ENCODE measurements around the gene SPATA21.
"Not testable (repeated sequence)": the region's sequence is repeated elsewhere in the genome, so short reads cannot be mapped to it uniquely, and the experiment has no call there.

The SPATA21 gene

GRCh38 chr1:16378443-16378842, 58.8 kb downstream of the SPATA21 start:
- DNase-seq (ENCODE audit: low read depth in 1 of 2, low spot score in 1 of 2) = no peak
- no peak for TF ChIP-seq JUND (IDR thresholded peaks at IDR 0.05; ENCODE audit: low read depth)
- in situ Hi-C loops (cut with HindIII; ENCODE audit: low pct_unique_long_range_greater_than_20kb, low sequenced_read_pairs) = no loop called here

- no peak for TF ChIP-seq JUND (IDR thresholded peaks at IDR 0.05; ENCODE audit: low read depth)
- no peak for DNase-seq (ENCODE audit: low read depth in 1 of 2, low spot score in 1 of 2)
- in situ Hi-C loops (cut with HindIII; ENCODE audit: low pct_unique_long_range_greater_than_20kb, low sequenced_read_pairs) = no loop called here
Measured at GRCh38 chr1:16376971-16377370, 60.3 kb downstream of the SPATA21 start.

DNA sequence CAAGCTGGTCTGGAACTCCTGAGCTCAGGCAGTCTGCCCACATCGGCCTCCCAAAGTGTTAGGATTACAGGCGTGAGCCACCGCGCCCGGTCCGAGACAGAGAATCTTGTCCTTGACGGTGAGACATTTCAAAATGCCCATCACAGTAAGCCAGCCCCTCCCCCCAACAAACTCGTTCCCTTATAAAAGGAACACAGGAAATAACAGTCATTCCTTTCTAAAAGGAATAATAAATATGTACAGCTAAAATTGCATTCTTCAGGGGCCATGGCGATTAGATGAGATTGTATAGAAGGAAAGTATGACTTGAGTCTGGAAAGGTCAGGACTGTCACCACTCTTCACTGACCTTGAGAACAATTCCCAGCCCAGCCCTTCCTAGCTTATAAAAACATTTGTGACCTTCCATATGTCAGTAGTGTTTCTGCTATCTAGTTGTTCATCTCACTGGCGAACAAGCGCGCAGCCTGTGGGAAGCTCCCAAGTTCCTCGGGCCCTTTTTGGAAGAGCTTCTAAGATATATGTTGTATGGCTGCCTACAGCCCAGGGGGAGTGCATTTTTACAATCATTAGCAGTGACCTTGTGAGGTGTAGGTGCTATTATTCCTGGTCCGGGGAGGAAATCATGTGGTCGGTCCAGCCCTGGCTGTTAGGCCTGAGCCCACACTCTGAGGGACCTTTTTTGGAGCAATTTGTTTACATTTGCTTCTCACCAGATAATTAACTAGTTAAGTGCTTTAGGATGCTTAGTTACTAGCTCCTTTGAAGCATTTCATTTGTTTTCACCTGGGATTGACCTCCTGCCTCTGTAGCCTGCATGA, 61.5 kb downstream of the SPATA21 start:
- no peak for TF ChIP-seq JUND (IDR thresholded peaks at IDR 0.05; ENCODE audit: low read depth)
- in situ Hi-C loops (cut with HindIII; ENCODE audit: low pct_unique_long_range_greater_than_20kb, low sequenced_read_pairs) = no loop called here
- no peak for DNase-seq (ENCODE audit: low read depth in 1 of 2, low spot score in 1 of 2)

- in situ Hi-C loops (cut with HindIII; ENCODE audit: low pct_unique_long_range_greater_than_20kb, low sequenced_read_pairs) = no loop called here
- no peak for TF ChIP-seq JUND (IDR thresholded peaks at IDR 0.05; ENCODE audit: low read depth)
- DNase-seq (ENCODE audit: low read depth in 1 of 2, low spot score in 1 of 2) = no peak
Measured at GRCh38 chr1:16374266-16374665, 63.0 kb downstream of the SPATA21 start.

DNA sequence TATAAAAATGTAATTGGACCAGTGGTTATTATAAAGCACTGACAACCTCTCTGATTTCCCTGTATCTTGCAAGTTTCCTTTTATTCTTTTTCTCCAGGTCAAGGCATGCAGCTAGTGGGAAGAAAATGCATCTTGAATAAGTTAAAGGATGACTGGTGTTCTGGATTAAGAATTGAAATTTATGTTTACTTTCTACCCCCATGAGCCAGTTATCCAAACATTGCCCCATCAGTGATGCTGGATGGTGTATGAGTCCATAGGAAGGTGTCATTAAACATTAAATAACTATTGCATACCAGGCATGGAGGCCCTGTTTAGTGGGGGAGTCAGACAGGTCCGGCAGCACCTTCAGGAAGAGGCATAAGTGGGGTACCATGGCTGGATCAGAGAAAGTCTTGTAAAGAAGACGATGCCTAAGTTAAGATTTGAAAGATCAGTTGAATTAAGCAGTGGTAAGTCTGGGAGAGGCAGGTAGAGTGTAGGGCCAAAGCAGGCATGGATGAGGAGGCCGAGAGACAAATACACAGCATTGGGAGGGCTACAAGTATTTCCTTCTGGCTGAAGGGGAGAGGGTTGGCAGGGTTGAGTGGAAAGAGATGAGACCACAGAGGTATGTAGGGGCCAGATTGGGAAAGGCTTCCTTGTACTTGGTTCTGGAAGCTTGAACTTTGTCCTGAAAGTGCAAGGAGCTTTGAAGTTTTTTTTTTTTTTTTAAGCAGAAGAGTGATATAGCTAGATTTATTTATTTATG, 64.5 kb downstream of the SPATA21 start:
- in situ Hi-C loops (cut with HindIII; ENCODE audit: low pct_unique_long_range_greater_than_20kb, low sequenced_read_pairs) = no loop called here
- TF ChIP-seq JUND (IDR thresholded peaks at IDR 0.05; ENCODE audit: low read depth) = no peak
- DNase-seq (ENCODE audit: low read depth in 1 of 2, low spot score in 1 of 2) = no peak

GRCh38 chr1:16371725-16372124, 65.5 kb downstream of the SPATA21 start:
- no peak for DNase-seq (ENCODE audit: low read depth in 1 of 2, low spot score in 1 of 2)
- in situ Hi-C loops (cut with HindIII; ENCODE audit: low pct_unique_long_range_greater_than_20kb, low sequenced_read_pairs) = no loop called here
- no peak for TF ChIP-seq JUND (IDR thresholded peaks at IDR 0.05; ENCODE audit: low read depth)

- TF ChIP-seq JUND (IDR thresholded peaks at IDR 0.05; ENCODE audit: low read depth) = no peak
- in situ Hi-C loops (cut with HindIII; ENCODE audit: low pct_unique_long_range_greater_than_20kb, low sequenced_read_pairs) = no loop called here
- DNase-seq (ENCODE audit: low read depth in 1 of 2, low spot score in 1 of 2) = no peak
Measured at GRCh38 chr1:16369821-16370220, 67.4 kb downstream of the SPATA21 start.

GRCh38 chr1:16367968-16368890, 69.0 kb downstream of the SPATA21 start:
- DNase-seq (ENCODE audit: low read depth in 1 of 2, low spot score in 1 of 2) = no peak
- in situ Hi-C loops (cut with HindIII; ENCODE audit: low pct_unique_long_range_greater_than_20kb, low sequenced_read_pairs) = no loop called here
- TF ChIP-seq JUND (IDR thresholded peaks at IDR 0.05; ENCODE audit: low read depth) = no peak

DNA sequence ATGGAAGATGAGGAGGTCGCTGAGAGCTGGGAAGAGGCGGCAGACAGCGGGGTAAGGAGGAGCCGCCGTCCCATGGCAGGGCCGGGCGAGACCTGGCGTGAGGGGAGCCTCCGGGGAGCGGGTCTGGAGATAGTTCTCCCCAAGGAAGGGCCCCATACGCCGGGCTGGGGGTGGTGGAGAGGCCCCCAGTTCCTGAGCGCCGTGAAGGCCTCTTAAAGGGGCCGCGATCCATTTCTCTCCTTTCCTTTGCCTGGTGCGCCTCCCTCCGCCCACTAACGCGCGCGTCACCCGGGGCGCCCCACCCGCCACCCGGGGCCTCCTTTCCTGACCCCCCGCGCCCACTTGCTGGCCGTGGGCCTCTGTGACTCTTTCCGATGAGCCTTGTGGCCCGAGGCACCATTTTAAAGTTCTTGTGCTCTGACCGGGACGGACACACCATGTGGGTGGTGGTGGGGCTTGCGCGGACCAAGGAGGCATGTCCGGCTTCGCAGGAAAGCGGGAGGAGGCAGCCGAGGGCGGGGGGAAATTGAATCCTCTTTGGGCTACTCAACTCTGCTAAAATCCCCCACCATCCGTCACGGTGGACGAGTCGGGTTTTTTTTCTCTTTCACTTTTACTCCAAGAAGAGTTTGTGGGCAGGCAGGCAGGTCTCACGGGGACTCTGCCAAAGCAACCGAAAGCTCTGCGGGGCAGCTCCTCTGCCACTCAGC, 69.8 kb downstream of the SPATA21 start:
- peak in 1 of 2 experiments; percentile 80 for DNase-seq (ENCODE audit: low read depth in 1 of 2, low spot score in 1 of 2)
- in situ Hi-C loops (cut with HindIII; ENCODE audit: low pct_unique_long_range_greater_than_20kb, low sequenced_read_pairs) = no loop called here

GRCh38 chr1:16366722-16367257, 70.4 kb downstream of the SPATA21 start, which contains the start of gene SZRD1:
TSS of gene SZRD1 (plus strand) at chr1:16367242. CDS start at chr1:16367258, 16 bp downstream.
- TF ChIP-seq JUND (IDR thresholded peaks at IDR 0.05; ENCODE audit: low read depth) = no peak
- peak; percentile 70 to 99 for DNase-seq (ENCODE audit: low read depth in 1 of 2, low spot score in 1 of 2)
- in situ Hi-C loops (cut with HindIII; ENCODE audit: low pct_unique_long_range_greater_than_20kb, low sequenced_read_pairs) = no loop called here

More for the DNA sequence above, 69.8 kb downstream of the SPATA21 start:
- no peak for TF ChIP-seq JUND (IDR thresholded peaks at IDR 0.05; ENCODE audit: low read depth)

GRCh38 chr1:16365146-16365498, 72.1 kb downstream of the SPATA21 start:
- in situ Hi-C loops (cut with HindIII; ENCODE audit: low pct_unique_long_range_greater_than_20kb, low sequenced_read_pairs); DNase-seq (ENCODE audit: low read depth in 1 of 2, low spot score in 1 of 2): not testable (repeated sequence)

DNA sequence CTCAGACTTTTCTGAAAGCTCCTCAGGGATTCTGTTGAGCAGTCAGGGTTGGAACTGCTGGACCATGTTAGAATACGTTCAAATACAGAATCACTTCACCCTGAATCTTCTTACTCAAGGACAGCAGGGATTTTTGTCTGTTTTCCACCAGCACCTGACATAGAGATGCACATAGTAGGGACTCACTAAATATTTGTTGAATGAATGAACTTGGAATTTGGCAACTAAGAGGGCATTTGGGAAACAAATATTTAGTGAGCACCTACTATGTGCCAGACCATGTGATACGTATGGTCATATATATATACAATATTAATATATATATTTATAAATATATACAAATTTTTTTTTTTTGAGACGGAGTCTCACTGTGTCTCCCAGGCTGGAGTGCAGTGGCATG, 80.4 kb downstream of the SPATA21 start:
- no peak for TF ChIP-seq JUND (IDR thresholded peaks at IDR 0.05; ENCODE audit: low read depth)
- DNase-seq (ENCODE audit: low read depth in 1 of 2, low spot score in 1 of 2) = no peak
- in situ Hi-C loops (cut with HindIII; ENCODE audit: low pct_unique_long_range_greater_than_20kb, low sequenced_read_pairs) = no loop called here

All from T47D (cell line).